Bone marrow (tissue), 2 donors: Measurements from ENCODE around the gene HNRNPAB.
"Not testable (repeated sequence)": the region's sequence is repeated elsewhere in the genome, so short reads cannot be mapped to it uniquely, and the experiment has no call there.

Experiments
- DNase-seq, 2 donors: peaks; one replicate each; lab custom pipeline; 2025; lab: John Stamatoyannopoulos, UW

Gene HNRNPAB

DNA sequence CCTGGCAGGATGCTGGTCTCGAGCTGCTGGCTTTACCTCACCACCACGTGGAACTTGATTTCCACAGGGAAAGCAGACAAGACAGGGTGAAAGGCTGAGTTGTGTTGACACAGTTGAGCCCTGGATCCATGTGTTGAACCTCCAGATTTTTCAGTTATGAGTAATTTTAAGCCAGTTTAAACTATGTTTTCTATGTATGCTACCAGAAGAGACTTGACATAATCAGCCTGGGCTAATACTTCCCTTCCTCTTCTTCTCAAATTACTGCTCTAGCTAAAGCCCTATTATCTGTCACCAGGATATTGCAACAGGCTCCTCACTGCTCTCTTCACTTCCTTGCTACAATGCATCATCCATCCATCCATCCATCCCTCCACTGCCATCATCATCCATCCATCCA lies 40.2 kb downstream of the HNRNPAB start:
- peak in 1 of 2 donors; percentile 19 for DNase-seq

DNA sequence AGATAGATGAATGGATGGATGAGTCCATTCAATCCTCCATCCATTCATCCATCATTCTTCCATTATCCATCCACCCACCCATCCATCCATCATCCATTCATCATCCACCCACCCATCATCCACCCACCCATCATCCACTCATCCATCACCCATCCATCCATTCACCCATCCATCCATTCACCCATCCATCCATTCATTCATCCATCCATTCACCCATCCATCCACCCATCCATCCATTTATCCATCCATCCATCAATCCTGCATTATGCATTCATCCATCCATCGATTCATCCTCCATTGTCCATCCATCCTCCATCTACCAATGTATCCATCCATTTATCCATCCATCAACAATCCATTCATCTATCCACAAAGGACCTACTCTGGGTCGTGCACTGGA lies 41.1 kb downstream of the HNRNPAB start:
- DNase-seq = no peak

DNA sequence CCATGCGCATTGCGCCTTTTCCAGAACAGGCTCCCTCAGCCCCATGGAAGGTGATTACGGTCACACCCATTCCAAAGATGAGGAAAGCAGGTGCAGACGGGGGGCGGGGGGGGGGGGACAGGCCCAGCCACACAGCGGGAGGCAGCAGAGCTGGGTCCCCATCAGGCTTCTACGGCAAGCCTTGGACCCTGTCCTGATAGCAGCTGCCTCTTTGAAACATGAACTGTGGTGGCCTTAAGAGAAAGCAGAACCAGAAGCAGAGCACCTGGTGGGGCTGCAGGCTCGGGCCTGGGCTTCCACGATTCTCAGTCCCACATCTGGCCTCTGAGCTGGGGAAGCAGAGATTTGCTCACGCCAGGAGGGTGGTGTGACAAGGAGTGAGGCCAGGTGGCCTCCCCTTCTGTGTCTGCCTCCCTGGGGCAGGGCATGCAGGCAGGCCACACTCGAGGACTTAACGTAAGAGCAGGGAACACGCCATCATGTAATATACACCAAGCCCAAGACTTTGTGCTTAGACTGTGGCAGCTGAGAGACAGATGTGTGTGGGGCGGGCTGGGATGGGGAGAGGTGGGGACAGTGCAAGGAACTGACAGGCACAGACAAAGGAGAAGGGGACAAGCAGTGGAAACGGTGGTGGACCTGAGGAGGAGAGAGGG lies 42.4 kb downstream of the HNRNPAB start:
- no peak for DNase-seq

DNA sequence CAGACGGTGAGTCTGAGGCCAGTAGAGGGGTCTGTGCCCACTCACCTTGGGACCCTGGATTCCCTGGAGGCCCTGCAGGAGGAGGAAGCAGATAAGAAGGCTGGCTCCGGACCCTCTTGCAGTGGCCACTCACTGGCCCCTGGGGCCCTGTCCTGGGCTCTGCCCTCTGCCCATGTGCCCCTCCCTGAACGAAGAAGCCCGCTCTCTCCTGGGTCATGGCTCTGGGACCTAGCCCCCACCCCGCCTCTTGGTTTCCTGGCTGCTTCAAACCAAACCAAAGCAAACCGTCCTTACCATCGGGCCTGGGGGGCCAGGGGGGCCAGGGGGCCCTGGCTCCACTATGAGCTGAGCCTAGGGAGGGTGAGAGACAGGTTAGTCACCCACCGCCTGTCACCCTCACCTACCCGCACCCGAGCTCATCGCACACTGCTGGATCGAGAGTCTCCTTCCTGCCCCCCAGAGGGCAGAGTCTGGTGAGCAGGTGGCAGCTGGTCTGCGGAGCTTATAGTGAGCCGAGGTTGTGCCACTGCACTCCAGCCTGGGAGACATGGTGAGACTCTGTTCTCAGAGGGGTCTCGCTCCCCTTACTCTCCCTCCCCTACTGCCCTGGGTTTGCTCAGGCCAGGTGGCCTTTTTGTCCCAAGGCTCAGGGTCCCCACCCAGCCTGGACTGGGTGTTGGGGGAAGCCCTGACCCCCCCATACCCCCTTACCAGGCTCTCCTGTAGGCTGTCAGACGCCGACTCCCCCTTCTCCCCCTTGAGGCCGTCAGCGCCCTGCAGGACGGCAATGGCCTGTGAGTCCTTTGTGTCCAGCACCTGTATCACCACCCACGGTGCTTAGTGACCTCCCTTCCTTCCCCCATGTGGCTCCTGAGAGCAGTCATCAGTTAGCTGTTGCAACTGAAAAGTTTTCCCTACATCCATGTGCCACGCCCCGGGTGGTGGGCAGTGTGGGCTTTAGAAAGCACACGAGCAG lies 43.4 kb downstream of the HNRNPAB start:
- no peak for DNase-seq

DNA sequence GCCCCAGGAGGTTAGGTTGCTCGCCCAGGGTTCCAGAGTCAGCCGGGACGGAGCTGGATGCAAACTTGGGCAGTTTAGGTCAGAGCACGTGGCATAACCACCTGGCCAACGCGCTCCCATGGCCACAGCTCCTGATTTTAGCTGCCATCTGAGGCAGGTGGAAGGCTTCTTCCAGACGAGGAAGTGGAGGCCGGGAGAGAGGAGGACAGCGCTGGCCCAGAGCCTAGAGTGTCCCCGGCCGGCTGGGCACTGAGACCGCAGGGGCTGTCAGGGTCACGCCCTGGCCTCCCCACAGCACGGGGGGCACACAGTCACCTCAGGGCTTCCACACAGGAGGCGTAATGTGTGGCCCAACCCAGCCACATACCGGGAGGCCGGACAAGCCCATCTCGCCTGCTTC lies 44.4 kb downstream of the HNRNPAB start:
- DNase-seq = no peak

DNA sequence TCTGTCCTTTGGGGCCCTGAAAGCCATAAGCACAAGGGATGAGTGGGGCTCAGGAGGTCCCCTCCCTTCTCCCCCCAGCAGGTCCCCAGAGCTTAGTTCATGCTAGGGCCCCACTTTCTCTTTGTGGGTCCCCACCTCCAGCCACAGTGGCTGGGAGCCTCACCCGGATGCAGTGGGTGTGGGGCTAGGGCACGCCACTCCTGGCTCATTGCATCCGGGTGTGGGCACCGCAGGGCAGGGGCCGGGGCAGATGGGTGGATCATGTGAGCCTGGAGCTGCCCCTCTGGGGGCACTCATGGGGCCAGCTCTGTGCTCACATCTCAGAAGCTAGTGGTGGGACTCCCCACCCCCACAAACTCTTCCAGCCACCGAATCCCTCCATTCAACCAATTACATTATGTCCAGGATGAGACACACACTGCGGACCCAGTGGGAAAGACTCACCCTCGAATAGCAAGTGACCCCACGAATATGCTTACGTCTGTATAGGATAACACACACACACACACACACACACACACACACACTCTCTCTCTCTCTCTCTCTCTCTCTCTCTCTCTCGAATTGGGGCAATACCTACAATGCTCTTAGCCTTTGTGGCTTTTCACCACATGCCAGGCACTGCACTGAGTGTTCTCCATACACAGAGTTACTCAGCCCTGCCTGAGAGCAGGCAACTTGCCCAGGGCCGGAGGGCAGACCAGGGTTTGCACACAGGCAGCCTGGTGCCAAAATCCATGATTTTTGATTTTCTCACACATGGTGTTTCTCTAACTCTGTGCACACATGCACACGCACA lies 45.1 kb downstream of the HNRNPAB start:
- DNase-seq = no peak

DNA sequence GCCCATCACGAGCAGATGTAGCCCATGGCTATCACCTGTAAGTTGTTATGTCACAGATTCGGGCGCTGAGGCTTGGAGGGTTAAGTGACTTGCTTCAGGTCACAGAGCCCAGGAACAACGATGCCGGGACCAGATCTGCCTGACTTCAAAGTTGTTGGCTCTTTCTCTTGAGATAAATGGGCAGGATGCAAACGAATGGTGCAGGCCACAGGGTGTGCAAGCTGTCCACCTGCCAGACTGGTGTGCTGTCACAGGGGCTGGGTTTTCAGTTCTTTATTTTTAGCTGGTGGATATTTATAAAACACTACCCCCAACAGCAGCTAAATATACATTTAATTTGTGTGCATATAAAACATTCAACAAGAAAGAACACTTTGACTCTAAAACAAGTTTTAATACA lies 45.9 kb downstream of the HNRNPAB start:
- no peak for DNase-seq

DNA sequence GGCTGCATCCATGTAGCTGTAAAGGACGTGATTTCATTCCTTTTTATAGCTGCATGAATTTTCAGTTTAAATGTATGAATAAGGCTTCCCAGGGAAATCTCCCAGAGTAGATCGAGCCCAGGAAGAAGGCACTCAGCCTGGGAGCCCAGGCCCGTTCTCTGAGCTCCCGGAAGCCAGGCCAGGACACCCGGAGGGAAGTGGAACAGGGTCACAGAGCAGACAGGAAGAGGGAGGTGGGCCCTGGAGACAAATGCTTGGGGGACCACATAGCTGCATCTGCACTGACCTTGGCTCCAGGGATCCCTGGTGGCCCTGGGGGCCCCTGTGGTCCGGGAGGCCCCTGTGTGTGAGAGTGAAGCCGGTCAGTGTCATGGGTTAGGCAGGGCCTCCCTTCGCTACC lies 47.9 kb downstream of the HNRNPAB start:
- no peak for DNase-seq

DNA sequence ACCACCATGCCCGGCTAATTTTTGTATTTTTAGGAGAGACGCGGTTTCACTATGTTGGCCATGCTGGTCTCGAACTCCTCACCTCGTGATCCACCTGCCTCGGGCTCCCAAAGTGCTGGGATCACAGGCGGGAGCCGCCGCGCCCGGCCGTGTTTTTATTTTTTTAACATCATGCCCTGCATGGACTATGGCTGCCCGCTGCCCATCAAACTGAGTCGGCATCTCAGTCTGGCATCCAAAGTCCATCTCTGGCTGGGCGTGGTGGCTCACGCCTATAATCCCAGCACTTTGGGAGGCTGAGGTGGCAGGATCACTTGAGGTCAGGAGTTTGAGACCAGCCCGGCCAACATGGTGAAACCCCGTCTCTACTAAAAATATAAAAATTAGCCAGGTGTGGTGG lies 49.3 kb downstream of the HNRNPAB start:
- DNase-seq = not testable (repeated sequence)

DNA sequence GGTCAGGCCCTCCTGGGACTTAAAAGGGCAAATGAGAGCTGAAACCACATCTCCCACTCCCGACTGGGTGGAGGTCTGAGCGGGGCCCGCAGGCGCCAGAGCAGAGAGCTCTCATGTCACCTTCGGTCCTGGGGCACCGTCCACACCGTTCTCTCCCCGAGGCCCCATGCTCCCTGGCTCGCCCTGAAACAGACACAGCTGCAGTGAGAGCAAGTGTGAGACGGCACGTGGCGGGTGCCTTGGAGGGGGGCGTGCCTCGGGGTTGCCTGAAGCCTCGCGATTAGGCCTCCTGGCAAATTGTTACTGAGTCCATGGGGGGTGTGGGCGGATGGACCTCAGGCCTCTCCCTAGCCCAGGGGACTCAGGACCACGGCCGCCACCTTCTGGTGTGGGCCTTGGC lies 52.4 kb downstream of the HNRNPAB start:
- DNase-seq = no peak

DNA sequence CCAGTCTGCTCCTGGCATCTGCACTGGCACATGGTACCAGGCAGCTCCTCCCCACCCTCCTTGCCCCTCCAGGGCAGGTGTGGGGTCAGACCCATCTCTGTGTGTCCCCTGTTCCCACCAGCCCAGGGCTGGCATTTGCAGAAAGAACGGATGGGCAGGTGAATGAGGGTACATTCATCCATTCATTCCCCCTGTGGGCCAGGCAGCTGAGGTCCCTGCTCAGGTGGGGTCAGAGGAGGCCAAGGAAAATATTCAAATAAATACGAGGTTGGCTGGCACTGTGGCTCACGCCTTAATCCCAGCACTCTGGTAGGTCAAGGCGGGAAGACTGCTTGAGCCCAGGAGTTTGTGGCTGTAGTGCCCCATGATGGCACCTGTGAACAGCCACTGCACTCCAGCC lies 53.3 kb downstream of the HNRNPAB start:
- no peak for DNase-seq

DNA sequence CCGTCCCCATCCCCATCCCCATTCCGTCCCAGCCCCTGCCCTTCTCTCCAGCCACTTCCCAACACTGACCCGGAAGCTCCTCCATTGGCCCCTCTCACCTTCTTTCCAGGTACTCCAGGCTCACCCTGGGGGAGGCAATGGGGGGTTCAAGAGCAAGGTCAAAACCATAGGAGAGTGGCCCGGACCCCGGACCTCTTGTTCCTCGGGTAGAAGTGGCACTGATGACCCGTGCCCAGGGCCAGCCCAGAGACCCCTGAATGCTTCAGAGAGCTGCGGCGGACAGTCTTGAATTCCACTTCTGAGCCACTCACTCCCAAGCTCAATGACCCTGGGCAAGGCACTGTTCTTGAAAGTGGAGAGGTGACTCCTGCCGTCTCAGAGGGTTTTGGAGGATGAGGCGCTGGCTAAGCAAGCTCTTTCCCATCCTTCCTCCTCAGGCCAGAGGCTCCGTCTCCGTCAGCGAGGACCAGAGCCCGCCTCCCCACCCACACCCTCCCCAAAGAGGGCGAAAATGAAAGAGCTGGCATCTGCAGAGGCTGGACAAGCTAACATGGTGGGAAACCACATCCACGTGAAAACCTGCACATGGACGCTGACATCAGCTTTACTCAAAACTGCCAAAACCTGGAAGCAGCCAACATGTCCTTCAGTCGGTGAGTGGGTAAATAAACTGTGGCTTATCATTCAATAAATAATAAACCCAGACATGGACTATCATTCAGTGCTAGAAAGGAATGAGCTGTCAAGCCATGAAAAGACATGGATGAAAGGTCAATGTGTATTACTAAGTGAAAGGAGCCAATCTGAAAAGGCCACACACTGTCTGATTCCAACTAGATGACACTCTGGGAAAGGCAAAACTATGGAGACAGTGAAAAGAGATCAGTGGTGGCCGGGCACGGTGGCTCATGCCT lies 55.5 kb downstream of the HNRNPAB start:
- DNase-seq = no peak
